Measurements from ENCODE around the gene SATB2. TPM values are rescaled to one million over a fixed set of nuclear protein-coding genes. Genes with fewer than 3 reads are reported as not detected.
A peak's percentile ranks its signal among the peaks of the same experiment; 100 is the strongest.

Gene SATB2
- total and polyA plus RNA-seq, 2 donors (not counting 1 experiment from before 2014, with no cell fraction given) = 3.8 to 28.1 TPM

- no peak overlapping the region for H2AFZ ChIP-seq (ENCODE audit: low read length)
- no peak overlapping the region for H3K27ac ChIP-seq (ENCODE audit: insufficient read depth, low read length)
- no peak for DNase-seq (ENCODE audit: low read depth in 2 of 2)
- no peaks in the 10 kb centered on the region for H3K36me3 ChIP-seq (ENCODE audit: control insufficient read depth, insufficient read depth, low read length)
- no peaks in the 10 kb centered on the region for H4K20me1 ChIP-seq (ENCODE audit: control insufficient read depth, extremely low read depth, insufficient read depth, low read length)
- no peak overlapping the region for H3K4me2 ChIP-seq (ENCODE audit: extremely low read depth, insufficient read depth, low read length)
- TF ChIP-seq EZH2 (IDR thresholded peaks at IDR 0.05; ENCODE audit: low read length, missing control alignments) (no peak), CTCF (conservative IDR thresholded peaks at IDR 0.05 in 1 of 2, IDR thresholded peaks at IDR 0.05 in 1 of 2; ENCODE audit: low read depth in 1 of 2, low read length in 2 of 2) (no peak)
- H3K4me1 ChIP-seq (ENCODE audit: control insufficient read depth, extremely low read depth, insufficient read depth, low read length) = peaks cover 2% of the 10 kb centered on the region
- no peak overlapping the region for H3K9ac ChIP-seq (ENCODE audit: insufficient read depth, low read length)
- H3K79me2 ChIP-seq (ENCODE audit: control insufficient read depth, insufficient read depth, low read length) = no peaks in the 10 kb centered on the region
- no peak overlapping the region for H3K4me3 ChIP-seq (replicated peaks in 1 of 4; ENCODE audit: control extremely low read depth in 1 of 4, insufficient read depth in 1 of 4, low read depth in 3 of 4, low read length in 4 of 4)
- no peaks in the 10 kb centered on the region for H3K27me3 ChIP-seq (ENCODE audit: control insufficient read depth, insufficient read depth, low read length)
- H3K9me3 ChIP-seq (ENCODE audit: control insufficient read depth, insufficient read depth, low read depth, low read length) = no peaks in the 10 kb centered on the region
These were observed 73.7 kb downstream of the SATB2 start for GRCh38 chr2:199384043-199384442.

- H3K9ac ChIP-seq (ENCODE audit: insufficient read depth, low read length) = no peak overlapping the region
- TF ChIP-seq EZH2 (IDR thresholded peaks at IDR 0.05; ENCODE audit: low read length, missing control alignments) = no peak
- TF ChIP-seq CTCF (conservative IDR thresholded peaks at IDR 0.05 in 1 of 2, IDR thresholded peaks at IDR 0.05 in 1 of 2; ENCODE audit: low read depth in 1 of 2, low read length in 2 of 2) = no peak
- H3K4me3 ChIP-seq (replicated peaks in 1 of 4; ENCODE audit: control extremely low read depth in 1 of 4, insufficient read depth in 1 of 4, low read depth in 3 of 4, low read length in 4 of 4) = no peak overlapping the region
- H4K20me1 ChIP-seq (ENCODE audit: control insufficient read depth, extremely low read depth, insufficient read depth, low read length) = no peaks in the 10 kb centered on the region
- DNase-seq (ENCODE audit: low read depth in 2 of 2) = no peak
- no peak overlapping the region for H3K27ac ChIP-seq (ENCODE audit: insufficient read depth, low read length)
- H3K4me1 ChIP-seq (ENCODE audit: control insufficient read depth, extremely low read depth, insufficient read depth, low read length) = peaks cover 2% of the 10 kb centered on the region
- H3K79me2 ChIP-seq (ENCODE audit: control insufficient read depth, insufficient read depth, low read length) = no peaks in the 10 kb centered on the region
- no peaks in the 10 kb centered on the region for H3K36me3 ChIP-seq (ENCODE audit: control insufficient read depth, insufficient read depth, low read length)
- H3K9me3 ChIP-seq (ENCODE audit: control insufficient read depth, insufficient read depth, low read depth, low read length) = no peaks in the 10 kb centered on the region
- H2AFZ ChIP-seq (ENCODE audit: low read length) = no peak overlapping the region
- no peak overlapping the region for H3K4me2 ChIP-seq (ENCODE audit: extremely low read depth, insufficient read depth, low read length)
- H3K27me3 ChIP-seq (ENCODE audit: control insufficient read depth, insufficient read depth, low read length) = no peaks in the 10 kb centered on the region
These were observed 74.7 kb downstream of the SATB2 start for GRCh38 chr2:199383021-199383420.

- Histone ChIP-seq H3K36me3 (ENCODE audit: control insufficient read depth, insufficient read depth, low read length) (no peaks in the 10 kb centered on the region), H4K20me1 (ENCODE audit: control insufficient read depth, extremely low read depth, insufficient read depth, low read length) (no peaks in the 10 kb centered on the region), H3K9ac (ENCODE audit: insufficient read depth, low read length) (no peak overlapping the region), H3K27me3 (ENCODE audit: control insufficient read depth, insufficient read depth, low read length) (no peaks in the 10 kb centered on the region), H2AFZ (ENCODE audit: low read length) (no peak overlapping the region), H3K27ac (ENCODE audit: insufficient read depth, low read length) (no peak overlapping the region), H3K4me3 (replicated peaks in 1 of 4; ENCODE audit: control extremely low read depth in 1 of 4, insufficient read depth in 1 of 4, low read depth in 3 of 4, low read length in 4 of 4) (no peak overlapping the region), H3K4me2 (ENCODE audit: extremely low read depth, insufficient read depth, low read length) (no peak overlapping the region), H3K79me2 (ENCODE audit: control insufficient read depth, insufficient read depth, low read length) (no peaks in the 10 kb centered on the region), H3K4me1 (ENCODE audit: control insufficient read depth, extremely low read depth, insufficient read depth, low read length) (peaks cover 2% of the 10 kb centered on the region), H3K9me3 (ENCODE audit: control insufficient read depth, insufficient read depth, low read depth, low read length) (no peaks in the 10 kb centered on the region)
- peak in 1 of 2 donors; percentile 26 for DNase-seq (ENCODE audit: low read depth in 2 of 2)
- no peak for TF ChIP-seq EZH2 (IDR thresholded peaks at IDR 0.05; ENCODE audit: low read length, missing control alignments)
- no peak for TF ChIP-seq CTCF (conservative IDR thresholded peaks at IDR 0.05 in 1 of 2, IDR thresholded peaks at IDR 0.05 in 1 of 2; ENCODE audit: low read depth in 1 of 2, low read length in 2 of 2)
These were observed 75.6 kb downstream of the SATB2 start for GRCh38 chr2:199382091-199382490.

All from fibroblast of lung (primary cell).